GM10847 (cell line): ENCODE data around the gene VCX2.
"Not testable (repeated sequence)": the region's sequence is repeated elsewhere in the genome, so short reads cannot be mapped to it uniquely, and the experiment has no call there.

Experiments used
- POLR2A ChIP-seq: IDR thresholded peaks from 2 replicates; pipeline ENCODE4 v1.6.1; 2011; ENCODE audit not compliant: insufficient read length; ENCODE audit errors: extremely low read depth

The VCX2 gene

DNA sequence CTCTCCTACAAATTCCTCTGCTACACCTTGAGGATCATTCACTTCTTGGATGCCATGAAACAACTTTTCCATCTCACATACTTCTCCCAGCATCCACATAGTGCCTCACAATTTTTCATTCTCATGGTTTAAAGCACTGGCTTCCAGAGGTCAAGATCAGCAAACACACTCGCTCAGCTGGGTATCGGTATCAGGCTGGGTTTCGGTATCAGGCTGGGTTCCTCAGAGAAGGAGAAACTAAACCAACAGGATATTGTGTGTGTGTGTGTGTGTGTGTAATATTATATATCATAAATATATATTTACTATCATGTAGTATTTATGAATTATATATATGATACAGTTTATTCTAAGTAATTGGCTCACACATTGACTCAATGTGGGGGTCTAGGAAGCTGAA, at the start of gene VCX2:
Gene VCX2, minus strand, starts transcription at position 99 of the 400 bp plus-strand sequence. CDS start 624 bp downstream, outside the sequence.
- not testable (repeated sequence) for TF ChIP-seq POLR2A

DNA sequence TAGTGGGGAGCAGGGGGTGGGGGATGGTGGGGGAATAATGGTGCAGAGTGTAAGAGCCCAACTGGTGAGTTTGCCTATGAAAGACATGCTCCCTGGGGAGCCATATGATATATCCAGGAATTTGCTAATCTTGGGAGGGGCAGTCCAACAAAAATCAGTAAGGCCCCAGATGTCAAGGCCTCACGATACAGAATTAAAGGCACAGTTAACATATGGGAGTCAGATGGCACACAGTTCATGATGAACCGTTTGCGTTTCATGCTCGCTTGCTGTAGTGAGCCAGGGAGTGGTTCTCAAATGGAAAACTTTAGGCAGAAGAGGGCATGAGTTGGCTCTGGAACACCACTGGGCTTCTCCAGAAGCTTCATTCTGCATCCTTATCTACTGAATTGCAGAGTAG, 33.9 kb upstream of the VCX2 start:
- no peak for TF ChIP-seq POLR2A

DNA sequence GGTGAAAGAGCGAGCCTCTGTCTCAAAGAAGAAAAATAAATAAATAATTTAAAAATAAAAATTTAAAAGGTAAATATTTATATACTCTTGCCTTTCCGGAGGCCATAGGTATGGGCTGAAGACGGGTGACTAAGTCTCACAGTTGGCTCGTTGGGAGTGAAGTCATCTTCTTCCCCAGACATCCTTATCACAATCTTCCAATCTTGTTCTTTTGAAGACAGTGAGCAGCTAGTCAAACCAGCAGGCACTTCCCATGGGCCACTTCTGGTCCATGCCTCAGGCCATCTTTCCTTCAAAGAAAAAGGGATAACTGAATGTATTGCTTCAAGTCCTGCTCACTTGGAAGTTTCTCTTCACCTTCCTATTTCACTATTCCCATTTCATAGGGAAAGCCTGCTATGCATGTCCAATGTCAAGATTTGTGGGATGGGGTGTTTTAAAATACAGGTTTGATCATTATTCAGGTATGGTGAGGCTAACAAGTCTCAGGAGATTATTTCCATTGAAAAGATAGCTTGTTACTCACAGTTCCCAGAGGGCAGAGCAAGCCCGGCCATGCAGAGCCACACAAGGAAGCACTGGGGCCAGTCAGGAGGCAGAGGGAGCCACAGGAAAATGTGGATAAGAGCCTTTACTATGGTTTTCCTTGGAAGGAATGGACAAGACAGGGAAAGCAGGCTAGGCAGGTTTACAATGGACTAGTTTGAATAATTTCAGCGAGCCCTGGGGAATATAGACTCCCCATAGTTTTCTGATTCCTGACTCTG, 33.3 kb upstream of the VCX2 start:
- TF ChIP-seq POLR2A: no peak

DNA sequence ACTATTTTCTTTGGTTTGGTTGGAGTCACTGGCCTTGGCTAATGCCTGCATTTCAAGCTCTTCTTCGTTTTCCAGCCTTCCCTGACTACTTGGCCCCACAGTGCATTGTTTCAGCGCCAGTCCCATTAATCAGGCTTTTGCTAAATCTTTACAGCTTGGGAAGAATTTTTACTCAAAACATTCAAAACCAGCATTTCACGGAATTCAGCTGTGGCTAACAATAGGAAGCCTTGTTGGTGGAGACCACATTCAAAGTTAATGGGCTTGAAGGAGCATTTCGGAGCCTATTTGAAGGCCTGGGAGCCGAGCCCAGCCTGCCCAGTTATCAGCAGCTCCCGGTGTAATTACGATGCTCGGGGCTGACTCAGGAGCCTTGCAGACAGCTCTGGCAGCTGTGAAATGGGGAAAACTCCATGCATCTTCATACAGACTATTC, 30.8 kb upstream of the VCX2 start:
- TF ChIP-seq POLR2A: no peak

DNA sequence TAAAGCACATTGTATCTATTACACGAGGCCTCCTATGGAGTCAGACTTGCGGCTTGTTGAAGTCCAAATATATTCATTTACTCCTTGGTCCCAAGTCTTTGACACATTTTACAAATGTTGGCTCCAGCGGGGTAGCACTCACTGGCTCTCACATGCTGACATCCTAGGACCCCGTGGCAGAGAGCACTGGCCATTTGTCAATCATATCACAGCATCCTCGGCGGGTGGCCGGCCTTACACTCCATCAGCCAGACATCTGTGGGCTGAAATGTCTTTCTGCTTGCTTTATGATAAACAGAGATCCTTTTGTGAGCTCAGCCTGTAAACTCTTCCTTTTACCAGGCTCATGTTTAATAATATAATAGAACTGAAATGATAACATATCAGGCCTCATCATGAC, 25.7 kb upstream of the VCX2 start:
- no peak for TF ChIP-seq POLR2A

DNA sequence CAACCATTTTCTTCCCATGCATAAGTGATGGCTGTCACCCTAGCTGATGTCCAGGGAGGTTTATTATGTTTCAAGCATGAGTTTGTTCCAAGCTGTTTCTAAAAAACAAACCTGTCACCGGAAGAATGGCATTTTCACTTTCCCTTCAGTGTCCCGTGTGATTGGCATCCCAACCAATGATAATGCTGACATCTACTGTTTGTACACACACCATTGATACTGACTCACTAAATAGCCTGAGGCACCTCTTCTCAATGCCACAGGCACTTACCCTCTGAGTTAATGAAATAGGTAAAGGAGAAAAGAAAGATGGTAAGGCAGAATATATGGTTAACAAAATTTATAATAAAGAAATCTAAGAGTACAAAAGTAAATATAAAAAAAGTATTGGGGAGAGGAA, 23.1 kb upstream of the VCX2 start:
- TF ChIP-seq POLR2A: no peak

DNA sequence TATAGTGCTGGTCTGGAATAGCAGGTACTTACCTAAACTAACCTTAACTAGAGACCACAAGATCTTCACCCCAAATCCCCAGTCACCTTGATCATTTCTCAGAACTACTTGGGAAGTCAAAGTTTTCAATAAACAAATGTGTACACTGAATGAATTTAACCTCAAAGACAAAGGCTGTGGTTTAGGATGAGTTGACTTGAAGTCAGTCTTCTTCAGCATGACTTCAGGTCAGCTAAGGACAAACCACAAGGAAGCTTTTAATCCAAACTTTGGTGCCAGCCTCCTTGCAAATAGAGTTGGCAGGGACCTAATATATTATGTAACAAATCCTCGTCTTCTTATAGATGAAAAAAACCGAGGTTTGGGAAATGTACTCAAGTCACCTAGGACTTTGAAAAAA, 21.2 kb upstream of the VCX2 start:
- TF ChIP-seq POLR2A: no peak

DNA sequence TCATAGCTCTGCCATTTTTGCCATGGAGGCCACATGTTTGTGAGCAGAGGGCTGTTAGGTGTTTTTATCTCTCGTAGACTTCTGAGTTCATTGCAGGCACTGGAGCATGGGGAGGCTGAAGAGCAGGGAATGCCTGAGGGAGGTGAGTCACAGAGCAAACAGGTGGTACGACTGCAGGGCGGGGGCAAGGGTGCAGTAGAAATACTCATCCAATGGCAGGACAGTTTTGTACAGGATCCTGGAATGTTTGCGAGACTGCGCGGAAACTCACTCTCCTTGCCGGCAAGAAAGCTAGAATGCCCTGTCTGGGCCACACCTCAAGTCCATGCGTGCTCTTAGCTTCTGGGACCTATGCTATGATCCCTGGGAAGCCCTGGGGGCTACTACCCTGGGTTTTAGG, 20.0 kb upstream of the VCX2 start:
- TF ChIP-seq POLR2A: no peak

DNA sequence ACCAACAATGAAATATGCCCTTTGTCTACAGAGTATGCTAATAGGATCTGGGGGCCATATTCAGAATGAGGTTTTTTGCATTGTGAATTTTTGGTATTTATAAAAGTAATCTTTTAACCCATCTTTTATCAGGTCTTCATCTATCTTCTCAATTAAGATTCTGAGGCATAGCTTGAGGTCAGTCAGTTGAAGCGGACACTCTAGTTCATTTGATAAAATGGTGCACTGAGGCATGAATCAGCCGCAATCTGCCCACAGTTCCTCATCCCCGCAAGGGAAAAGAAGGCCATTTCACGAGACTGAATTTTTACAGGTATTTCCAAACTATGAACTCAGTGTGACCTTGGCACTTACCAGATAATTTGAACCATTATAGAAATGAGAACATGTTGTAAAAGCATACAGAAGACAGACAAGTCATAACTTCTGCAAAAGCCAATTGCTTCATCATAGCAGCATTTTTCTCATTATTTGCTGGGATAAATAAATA, 19.3 kb upstream of the VCX2 start:
- no peak for TF ChIP-seq POLR2A

DNA sequence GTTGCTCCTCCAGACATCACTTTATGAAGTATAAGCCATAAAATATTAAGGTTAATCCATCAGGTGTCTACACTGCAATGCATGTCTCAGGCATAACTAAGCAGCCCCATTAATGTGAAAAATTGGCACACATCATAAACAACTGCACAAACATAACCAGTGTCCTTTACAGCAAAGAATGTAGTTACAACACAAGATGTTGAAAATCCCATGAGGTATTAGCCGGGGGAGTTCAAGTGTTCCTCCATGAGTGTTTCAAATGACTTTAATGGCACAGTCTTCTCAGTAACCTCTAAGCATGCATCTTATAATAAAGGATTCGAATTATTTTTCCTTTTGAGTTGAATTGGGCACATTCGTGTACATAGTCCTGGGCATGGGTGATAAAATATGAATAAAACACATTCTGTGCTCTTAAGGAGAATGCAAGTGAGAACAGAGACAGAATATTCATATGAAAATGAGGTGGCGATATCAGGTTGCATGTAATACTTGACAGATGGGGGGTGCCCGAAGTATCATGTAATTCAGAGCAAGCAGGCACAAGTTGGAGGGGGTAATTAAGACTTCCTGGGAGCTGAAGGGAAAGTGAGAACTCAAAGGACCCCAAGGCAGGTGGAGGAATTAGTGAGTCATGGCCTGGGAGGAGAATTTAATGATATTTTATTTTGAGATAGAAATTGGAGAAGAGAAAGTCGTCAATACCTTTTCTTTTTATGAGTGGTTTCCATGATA, 18.2 kb upstream of the VCX2 start:
- no peak for TF ChIP-seq POLR2A

DNA sequence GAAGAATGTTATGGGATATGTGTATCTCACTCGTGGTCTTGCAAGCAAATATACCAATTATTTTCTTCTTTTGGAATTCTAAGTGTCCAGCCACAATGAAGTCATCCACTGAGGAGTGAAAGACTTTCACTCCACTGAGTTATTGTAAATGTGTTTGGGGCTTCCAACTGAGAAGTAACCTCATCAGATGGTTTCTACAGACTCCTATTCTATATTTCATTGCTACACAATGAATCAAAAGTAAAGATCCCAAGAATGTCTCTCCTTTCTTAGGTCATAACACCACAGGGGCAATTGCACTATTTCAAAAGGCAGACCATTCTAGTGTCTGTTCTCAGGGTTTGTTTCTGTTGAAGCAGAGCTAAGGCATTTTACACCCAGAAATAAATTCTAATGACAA, 12.3 kb upstream of the VCX2 start:
- no peak for TF ChIP-seq POLR2A

DNA sequence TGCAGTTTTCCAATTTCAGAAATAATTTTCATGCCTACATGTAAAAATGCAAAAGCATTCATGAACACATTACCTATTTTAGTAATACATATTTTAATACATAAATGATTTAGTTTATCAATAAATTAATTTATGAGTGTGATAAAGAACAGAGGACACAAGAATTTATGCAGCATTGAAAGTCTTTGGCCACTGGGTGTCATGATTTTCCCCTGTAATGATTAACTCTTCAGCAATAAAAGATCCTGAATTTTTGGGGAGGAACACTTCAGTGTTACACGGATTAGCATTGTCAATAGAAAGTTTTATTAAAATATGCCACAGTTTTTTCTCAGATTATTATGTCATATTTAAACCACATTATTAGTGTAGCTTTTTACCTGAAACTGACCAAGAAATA, 8.6 kb upstream of the VCX2 start:
- TF ChIP-seq POLR2A: no peak

DNA sequence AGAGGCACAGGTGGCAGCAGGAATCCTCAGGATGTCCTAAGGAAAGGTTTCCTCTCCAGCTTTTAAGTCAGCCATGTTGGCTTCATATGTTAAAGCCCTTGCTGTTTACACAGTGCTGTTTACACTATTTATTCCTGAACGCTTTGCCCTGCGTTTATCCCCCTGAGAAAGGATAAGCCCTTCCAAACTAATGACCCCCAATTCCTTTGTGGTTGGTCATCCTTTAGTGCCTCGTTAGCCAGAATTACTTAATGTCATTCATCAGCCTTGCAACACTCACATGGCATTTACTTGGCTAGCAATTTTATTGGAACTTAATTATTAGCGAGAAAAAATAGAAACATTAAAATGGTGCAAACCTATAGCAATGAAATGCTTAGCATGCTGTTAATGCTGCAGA, 23.8 kb downstream of the VCX2 start:
- no peak for TF ChIP-seq POLR2A

DNA sequence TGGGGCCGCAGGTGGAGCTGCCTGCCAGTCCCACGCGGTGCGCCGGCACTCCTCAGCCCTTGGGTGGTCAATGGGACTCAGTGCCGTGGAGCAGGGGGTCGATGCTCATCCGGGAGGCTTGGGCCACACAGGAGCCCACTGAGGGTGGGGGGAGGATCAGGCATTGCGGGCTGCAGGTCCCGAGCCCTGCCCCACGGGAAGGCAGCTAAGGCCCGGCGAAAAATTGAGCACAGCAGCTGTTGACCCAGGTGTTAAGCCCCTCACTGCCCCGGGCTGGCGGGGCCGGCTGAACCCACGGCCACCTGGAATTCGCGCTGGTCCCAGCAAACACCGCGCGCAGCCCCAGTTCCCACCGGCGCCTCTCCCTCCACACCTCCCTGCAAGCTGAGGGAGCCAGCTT, 26.1 kb downstream of the VCX2 start:
- no peak for TF ChIP-seq POLR2A

DNA sequence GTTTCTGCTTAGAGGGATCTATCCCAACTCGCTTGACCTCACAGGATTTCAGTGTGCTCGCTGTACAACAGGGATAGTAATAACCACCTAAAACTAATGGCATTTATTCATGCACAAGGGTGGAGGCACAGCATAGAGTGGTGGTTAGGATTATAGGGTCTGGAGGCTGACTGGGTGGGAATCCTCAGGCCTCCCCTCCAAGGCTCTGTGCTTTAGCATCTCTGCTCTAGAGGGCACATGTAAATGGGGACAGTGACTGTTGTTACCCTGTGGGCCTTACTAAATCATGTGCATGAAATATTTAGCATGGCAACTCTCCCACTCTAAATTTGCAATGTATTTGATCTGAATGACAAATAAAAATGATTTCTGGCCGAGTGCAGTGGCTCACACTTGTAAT, 29.2 kb downstream of the VCX2 start:
- no peak for TF ChIP-seq POLR2A

DNA sequence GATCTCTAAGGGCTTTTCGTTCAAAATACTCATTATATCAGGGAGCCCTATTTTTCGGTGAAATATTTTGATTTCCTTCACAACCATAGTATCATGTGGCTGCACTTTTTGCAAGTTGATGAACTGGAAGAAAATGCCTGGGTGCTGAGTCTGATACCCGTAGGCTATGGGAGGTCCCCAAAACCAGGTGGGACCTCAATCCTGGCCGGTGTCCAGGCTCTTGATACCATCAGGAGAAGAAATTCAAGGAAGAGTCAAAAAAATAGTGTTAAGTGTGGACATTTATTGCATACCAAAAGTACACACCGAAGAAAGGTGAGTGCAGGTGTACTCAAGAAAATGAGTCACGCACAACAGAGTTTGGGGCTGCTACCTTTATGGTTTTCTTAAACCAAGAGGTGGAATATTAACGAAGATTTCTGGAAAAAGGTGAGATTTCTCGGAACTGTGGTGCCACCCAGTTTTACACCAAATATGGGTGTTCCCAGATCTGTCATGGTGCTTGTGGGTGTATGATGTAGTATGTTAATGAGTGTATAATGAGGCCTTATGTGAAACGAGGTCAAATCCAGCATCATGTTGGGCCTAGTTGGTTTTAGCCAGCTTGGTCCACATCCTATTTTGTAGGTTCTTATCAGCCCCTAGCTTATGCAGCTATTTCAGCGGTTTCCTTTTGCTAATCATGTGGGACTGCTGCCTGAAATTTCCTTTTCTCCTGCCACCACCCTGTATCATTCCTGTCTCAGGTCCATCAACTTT, 29.9 kb downstream of the VCX2 start:
- TF ChIP-seq POLR2A: no peak
